Measurements from ENCODE around the gene FOSL2. TPM values are rescaled to one million over a fixed set of nuclear protein-coding genes. Genes with fewer than 3 reads are reported as not detected.
A peak's percentile ranks its signal among the peaks of the same experiment; 100 is the strongest.

The FOSL2 gene
- total RNA-seq, 1 donor from 2014 or later = 10.4 TPM

DNA sequence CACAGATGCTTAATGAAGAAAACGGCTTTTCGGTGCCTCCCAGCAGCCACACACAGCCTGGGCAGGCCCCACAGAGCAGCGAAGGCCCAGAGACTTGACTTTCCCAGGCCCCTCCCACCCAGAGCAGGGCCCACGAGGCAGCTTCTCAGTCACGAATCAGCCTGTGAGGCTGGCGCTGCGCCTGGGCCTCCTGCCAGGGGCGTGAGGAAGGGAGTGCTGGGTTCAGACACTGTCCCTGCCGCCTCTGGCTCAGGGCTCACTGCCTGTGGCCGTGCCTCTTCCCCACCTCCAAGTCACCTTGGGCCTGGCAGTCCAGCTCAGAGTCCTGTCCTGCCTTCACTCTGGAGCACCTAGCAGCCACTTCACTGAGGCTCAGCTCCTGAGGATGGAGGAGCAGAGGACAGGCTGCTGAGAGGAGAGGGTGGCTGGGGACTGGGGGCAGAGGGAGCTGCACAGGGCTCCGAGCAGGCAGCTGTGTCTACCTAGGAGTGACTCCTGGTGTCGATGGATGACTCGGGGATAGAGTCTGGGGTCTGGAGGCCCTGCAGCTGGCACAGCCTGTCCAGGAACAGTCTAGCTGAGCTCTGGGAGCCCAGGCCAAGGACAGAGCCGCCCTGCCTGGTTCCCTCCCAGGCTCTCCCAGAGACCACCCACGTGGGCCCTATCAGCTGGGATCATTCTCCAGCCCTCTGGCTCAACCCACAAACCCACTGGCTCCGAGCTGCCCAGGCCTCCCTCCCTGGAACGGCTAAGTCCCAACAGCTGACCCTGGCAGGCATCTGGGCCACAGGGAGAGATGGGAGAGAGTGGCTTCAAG is 36.4 kb upstream of the FOSL2 start:
- Histone ChIP-seq H3K4me3 (ENCODE audit: low read length in 3 of 3) (peak overlapping the region in 2 of 3 donors; percentile 9 to 45), H3K27ac (ENCODE audit: low read depth, low read length) (peak overlapping the region; percentile 83), H3K27me3 (ENCODE audit: control insufficient read depth in 3 of 3, insufficient read depth in 3 of 3, low read length in 3 of 3) (no peaks in the 10 kb centered on the region), H3K9ac (ENCODE audit: low read depth in 1 of 3, low read length in 3 of 3) (peak overlapping the region; percentile 51 to 73 (median 65)), H3K36me3 (ENCODE audit: control insufficient read depth in 3 of 3, insufficient read depth in 3 of 3, low read length in 3 of 3) (no peaks in the 10 kb centered on the region), H3K9me3 (ENCODE audit: control insufficient read depth in 3 of 3, low read length in 3 of 3) (no peaks in the 10 kb centered on the region), H3K4me1 (ENCODE audit: control insufficient read depth in 3 of 3, insufficient read depth in 3 of 3, low read length in 3 of 3) (peaks cover 16 to 51% (median 21%) of the 10 kb centered on the region in 3 donors)

DNA sequence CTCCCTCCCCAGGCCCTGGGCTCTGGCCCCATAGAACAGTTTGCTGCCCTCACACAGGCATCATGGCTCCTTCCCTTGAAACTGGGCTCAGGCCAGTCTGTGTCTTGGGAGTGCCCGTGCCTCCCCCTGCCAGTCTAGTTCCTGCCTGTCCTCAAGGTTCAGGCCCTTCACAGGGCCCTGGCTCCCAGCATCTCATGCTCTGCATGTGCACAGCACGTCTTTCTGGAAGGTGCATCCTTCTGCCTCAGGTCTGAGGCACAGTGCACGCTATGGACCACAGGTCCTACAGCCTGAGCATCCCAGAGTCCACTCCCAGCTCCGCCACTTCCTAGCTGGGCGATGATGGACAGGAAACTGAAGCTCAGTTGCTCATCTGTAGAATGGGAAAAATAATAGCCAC is 35.6 kb upstream of the FOSL2 start:
- no peak overlapping the region for H3K4me3 ChIP-seq (ENCODE audit: low read length in 3 of 3)
- H3K9ac ChIP-seq (ENCODE audit: low read depth in 1 of 3, low read length in 3 of 3) = peak overlapping the region in 2 of 3 donors; percentile 59 to 73
- H3K27me3 ChIP-seq (ENCODE audit: control insufficient read depth in 3 of 3, insufficient read depth in 3 of 3, low read length in 3 of 3) = no peaks in the 10 kb centered on the region
- H3K9me3 ChIP-seq (ENCODE audit: control insufficient read depth in 3 of 3, low read length in 3 of 3) = no peaks in the 10 kb centered on the region
- no peaks in the 10 kb centered on the region for H3K36me3 ChIP-seq (ENCODE audit: control insufficient read depth in 3 of 3, insufficient read depth in 3 of 3, low read length in 3 of 3)
- peak overlapping the region; percentile 83 for H3K27ac ChIP-seq (ENCODE audit: low read depth, low read length)
- peaks cover 16 to 49% (median 21%) of the 10 kb centered on the region in 3 donors for H3K4me1 ChIP-seq (ENCODE audit: control insufficient read depth in 3 of 3, insufficient read depth in 3 of 3, low read length in 3 of 3)

DNA sequence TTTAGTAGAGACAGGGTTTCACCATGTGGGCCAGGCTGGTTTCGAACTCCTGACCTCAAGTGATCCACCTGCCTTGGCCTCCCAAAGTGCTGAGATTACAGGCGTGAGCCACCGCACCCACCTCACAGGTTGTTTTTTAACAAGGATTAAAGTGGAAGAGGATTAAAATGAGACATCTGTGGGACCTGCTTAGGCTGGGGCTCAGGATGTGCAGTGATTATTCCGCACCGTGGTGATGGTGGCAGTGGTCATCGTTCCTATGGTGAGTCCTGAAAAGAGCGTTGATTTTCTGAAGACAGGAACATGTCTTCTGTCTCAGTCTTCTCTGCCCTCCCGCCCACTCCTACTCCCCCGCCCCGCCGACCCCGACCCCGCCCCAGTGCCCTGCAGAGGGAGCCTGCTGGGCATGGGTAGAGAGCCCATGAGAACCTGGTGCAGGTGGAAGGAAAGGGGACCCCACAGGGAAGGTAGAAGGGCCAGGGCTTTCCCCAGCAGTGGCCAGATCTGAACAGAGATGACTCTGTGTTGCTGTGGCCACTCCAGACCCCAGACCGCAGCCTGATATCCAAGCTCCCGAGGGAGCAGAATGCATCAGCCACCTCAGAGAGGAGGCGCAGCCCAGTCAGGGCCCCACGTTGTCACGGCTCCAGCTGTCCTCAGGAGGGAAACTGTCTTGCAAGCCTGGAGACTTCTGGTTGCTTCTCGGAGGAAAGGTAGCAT is 34.5 kb upstream of the FOSL2 start:
- Histone ChIP-seq H3K4me1 (ENCODE audit: control insufficient read depth in 3 of 3, insufficient read depth in 3 of 3, low read length in 3 of 3) (peaks cover 16 to 46% (median 21%) of the 10 kb centered on the region in 3 donors), H3K27me3 (ENCODE audit: control insufficient read depth in 3 of 3, insufficient read depth in 3 of 3, low read length in 3 of 3) (no peaks in the 10 kb centered on the region), H3K27ac (ENCODE audit: low read depth, low read length) (no peak overlapping the region), H3K36me3 (ENCODE audit: control insufficient read depth in 3 of 3, insufficient read depth in 3 of 3, low read length in 3 of 3) (no peaks in the 10 kb centered on the region), H3K9me3 (ENCODE audit: control insufficient read depth in 3 of 3, low read length in 3 of 3) (no peaks in the 10 kb centered on the region), H3K9ac (ENCODE audit: low read depth in 1 of 3, low read length in 3 of 3) (no peak overlapping the region), H3K4me3 (ENCODE audit: low read length in 3 of 3) (no peak overlapping the region)

DNA sequence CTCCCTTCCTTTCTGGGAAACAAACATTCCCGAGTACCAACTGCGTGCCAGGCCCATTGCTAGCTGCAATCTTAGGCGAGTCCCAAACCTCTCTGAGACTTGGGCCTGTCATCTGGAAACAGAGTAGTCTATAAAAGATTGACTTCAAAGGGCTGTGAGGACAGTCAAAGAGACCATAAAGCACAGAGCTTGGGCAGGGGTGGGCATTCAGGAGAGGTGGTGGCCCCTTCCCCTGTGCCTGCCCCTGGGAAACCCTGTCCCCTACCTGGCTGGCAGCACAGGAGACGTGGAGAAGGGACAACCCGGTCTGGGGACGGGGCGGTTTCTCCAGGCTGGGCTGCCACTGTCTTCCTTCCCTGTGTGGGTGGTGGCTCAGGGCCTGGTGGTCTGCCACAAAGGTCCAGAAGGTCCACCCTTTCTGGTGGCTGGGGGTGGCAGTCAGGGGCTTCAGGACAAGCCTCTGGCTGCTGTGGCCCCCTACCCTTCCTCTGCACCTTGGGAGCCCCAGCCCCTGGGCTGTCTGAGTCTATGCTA is 33.9 kb upstream of the FOSL2 start:
- Histone ChIP-seq H3K27ac (ENCODE audit: low read depth, low read length) (no peak overlapping the region), H3K9me3 (ENCODE audit: control insufficient read depth in 3 of 3, low read length in 3 of 3) (no peaks in the 10 kb centered on the region), H3K4me3 (ENCODE audit: low read length in 3 of 3) (no peak overlapping the region), H3K36me3 (ENCODE audit: control insufficient read depth in 3 of 3, insufficient read depth in 3 of 3, low read length in 3 of 3) (no peaks in the 10 kb centered on the region), H3K27me3 (ENCODE audit: control insufficient read depth in 3 of 3, insufficient read depth in 3 of 3, low read length in 3 of 3) (no peaks in the 10 kb centered on the region), H3K4me1 (ENCODE audit: control insufficient read depth in 3 of 3, insufficient read depth in 3 of 3, low read length in 3 of 3) (peaks cover 16 to 49% (median 21%) of the 10 kb centered on the region in 3 donors), H3K9ac (ENCODE audit: low read depth in 1 of 3, low read length in 3 of 3) (no peak overlapping the region)

DNA sequence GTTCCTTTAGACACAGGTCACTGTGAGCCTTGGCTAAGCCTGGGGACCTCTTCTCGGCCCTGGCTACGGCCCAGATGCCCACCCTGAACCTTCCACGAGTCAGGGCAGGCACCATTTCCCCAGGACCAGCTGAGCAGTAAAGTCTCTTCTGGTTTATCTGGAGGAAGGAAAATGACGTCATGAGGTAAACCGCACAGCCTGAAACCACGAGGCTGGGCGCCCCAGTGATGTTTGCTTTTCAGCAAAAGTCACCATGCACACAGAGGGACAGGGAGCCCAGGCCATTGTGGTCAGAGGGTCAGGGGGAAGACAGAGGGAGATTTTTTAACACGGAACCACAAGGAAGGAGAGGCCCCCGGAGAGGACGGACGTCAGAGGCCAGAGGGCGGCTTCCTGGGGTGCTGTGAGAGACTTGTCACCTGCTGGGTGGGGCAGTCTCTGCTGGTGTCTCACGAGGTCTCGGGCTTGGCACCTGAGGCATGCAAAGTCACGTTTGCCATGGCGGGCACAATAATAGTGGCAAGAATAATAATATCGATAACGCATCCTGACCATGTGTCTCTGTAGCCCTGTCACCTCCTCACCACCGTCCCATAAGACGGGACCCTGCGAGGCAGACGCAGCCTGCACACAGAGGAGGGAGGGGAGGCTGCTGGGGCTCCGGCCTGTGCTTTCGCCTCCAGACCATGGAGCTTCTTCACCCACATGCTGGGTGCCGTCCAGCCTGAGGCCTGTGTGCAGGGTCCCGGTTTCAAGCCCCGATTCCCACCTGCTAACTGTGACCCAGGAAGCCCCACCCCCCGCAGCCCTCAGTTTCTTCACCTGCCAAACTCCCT is 33.2 kb upstream of the FOSL2 start:
- Histone ChIP-seq H3K4me3 (ENCODE audit: low read length in 3 of 3) (no peak overlapping the region), H3K4me1 (ENCODE audit: control insufficient read depth in 3 of 3, insufficient read depth in 3 of 3, low read length in 3 of 3) (peaks cover 17 to 55% (median 21%) of the 10 kb centered on the region in 3 donors), H3K27ac (ENCODE audit: low read depth, low read length) (no peak overlapping the region), H3K36me3 (ENCODE audit: control insufficient read depth in 3 of 3, insufficient read depth in 3 of 3, low read length in 3 of 3) (no peaks in the 10 kb centered on the region), H3K9ac (ENCODE audit: low read depth in 1 of 3, low read length in 3 of 3) (peak overlapping the region in 1 of 3 donors; percentile 14), H3K27me3 (ENCODE audit: control insufficient read depth in 3 of 3, insufficient read depth in 3 of 3, low read length in 3 of 3) (no peaks in the 10 kb centered on the region), H3K9me3 (ENCODE audit: control insufficient read depth in 3 of 3, low read length in 3 of 3) (no peaks in the 10 kb centered on the region)

DNA sequence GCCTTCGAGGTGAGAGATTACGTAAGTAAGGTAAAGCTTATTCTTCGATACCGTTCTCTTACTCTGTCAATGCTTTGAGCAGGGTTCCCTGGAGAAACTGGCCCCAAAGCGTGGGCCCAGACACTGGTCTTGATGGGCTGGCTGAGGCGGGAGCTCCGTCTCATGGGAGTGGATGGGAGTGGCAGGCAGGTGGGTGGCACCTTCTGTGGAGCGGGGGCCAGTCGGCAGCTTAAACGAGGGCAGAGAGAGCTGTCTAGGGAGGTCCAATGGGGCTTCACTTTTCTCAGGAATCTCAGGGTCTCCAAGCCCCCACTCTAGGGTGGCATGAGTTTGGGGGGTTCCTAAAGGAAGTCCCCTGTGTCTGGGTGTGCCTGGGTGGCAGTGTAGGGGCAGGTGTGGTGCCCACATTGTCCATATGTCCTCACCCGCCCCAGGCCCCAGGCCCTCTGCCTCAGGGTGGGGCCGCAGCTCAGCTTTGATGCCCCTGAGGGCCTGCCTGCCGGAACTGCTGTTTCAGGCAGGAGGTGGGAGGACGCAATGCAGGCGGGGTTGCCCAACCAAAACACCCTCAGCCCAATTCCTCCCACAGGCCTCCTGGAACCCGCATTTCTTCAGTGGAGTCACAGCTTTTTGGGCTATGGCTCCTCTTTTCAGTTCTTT is 32.5 kb upstream of the FOSL2 start:
- Histone ChIP-seq H3K27ac (ENCODE audit: low read depth, low read length) (no peak overlapping the region), H3K27me3 (ENCODE audit: control insufficient read depth in 3 of 3, insufficient read depth in 3 of 3, low read length in 3 of 3) (no peaks in the 10 kb centered on the region), H3K9ac (ENCODE audit: low read depth in 1 of 3, low read length in 3 of 3) (peak overlapping the region in 2 of 3 donors; percentile 3 to 14), H3K4me3 (ENCODE audit: low read length in 3 of 3) (no peak overlapping the region), H3K36me3 (ENCODE audit: control insufficient read depth in 3 of 3, insufficient read depth in 3 of 3, low read length in 3 of 3) (no peaks in the 10 kb centered on the region), H3K4me1 (ENCODE audit: control insufficient read depth in 3 of 3, insufficient read depth in 3 of 3, low read length in 3 of 3) (peaks cover 24 to 60% (median 26%) of the 10 kb centered on the region in 3 donors), H3K9me3 (ENCODE audit: control insufficient read depth in 3 of 3, low read length in 3 of 3) (no peaks in the 10 kb centered on the region)

DNA sequence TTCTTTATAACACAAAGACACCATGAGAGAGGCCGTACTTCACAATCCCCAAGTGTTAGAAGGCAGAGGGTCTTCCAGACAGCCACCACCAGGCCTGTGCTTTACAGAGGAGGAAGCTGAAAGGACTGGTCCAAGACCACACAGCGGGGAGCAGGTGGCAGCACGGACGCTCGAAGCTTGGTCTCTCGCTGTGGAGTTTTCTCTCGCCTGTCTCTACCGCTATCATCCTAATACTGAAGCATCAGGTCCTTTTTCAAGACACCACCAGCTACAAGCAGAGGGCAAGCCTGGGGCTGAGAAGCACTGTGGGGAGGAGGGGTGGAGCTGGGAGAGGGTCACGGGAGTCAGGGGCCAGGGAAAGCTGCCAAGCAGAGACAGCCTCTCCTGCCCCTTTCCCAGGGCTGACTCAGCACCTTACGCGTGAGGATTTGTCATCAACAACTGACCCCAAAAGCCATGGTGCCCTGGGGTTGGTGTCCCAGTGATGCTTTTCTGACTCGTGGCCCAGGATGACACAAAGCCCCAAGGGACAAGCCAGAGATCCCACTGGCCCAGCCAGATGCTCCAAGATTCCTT is 31.9 kb upstream of the FOSL2 start:
- no peak overlapping the region for H3K27ac ChIP-seq (ENCODE audit: low read depth, low read length)
- H3K4me1 ChIP-seq (ENCODE audit: control insufficient read depth in 3 of 3, insufficient read depth in 3 of 3, low read length in 3 of 3) = peaks cover 24 to 60% (median 25%) of the 10 kb centered on the region in 3 donors
- no peak overlapping the region for H3K4me3 ChIP-seq (ENCODE audit: low read length in 3 of 3)
- peak overlapping the region in 1 of 3 donors; percentile 14 for H3K9ac ChIP-seq (ENCODE audit: low read depth in 1 of 3, low read length in 3 of 3)
- no peaks in the 10 kb centered on the region for H3K27me3 ChIP-seq (ENCODE audit: control insufficient read depth in 3 of 3, insufficient read depth in 3 of 3, low read length in 3 of 3)
- no peaks in the 10 kb centered on the region for H3K9me3 ChIP-seq (ENCODE audit: control insufficient read depth in 3 of 3, low read length in 3 of 3)
- H3K36me3 ChIP-seq (ENCODE audit: control insufficient read depth in 3 of 3, insufficient read depth in 3 of 3, low read length in 3 of 3) = no peaks in the 10 kb centered on the region

DNA sequence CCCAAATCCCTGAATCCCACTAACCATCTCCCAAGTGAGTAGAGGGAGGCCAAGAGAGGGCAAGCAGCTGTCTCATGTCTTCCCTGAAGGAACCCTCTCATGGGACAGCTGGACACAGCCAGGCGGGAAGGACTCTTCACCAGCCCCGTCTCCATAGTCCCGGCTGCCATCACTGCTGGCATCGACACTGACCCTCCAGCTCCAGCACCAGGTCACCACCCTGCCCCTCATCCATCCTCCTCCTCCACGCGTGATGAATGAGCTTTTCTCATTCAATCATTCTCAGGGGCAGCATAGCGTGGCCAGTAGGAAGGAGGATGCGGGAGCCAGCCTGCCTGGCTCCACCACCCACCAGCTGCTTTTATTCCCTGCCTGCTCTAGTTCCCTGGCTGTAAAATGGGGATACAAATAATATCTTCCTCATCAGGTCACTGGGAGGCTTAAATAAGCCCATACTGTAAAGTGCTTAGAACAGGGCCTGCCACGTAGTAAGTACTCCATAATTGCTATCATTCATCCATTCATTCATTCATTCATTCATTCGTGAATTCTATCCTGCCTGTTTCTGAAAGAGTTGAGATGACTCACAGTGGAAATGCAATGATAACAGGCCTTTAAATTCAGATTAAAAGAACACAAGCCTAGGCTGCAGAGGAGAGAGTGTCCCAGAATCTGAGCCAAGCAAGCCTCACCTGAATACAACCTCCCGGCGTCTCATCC is 30.5 kb upstream of the FOSL2 start:
- H3K9ac ChIP-seq (ENCODE audit: low read depth in 1 of 3, low read length in 3 of 3) = no peak overlapping the region
- no peaks in the 10 kb centered on the region for H3K36me3 ChIP-seq (ENCODE audit: control insufficient read depth in 3 of 3, insufficient read depth in 3 of 3, low read length in 3 of 3)
- H3K4me1 ChIP-seq (ENCODE audit: control insufficient read depth in 3 of 3, insufficient read depth in 3 of 3, low read length in 3 of 3) = peaks cover 13 to 55% (median 17%) of the 10 kb centered on the region in 3 donors
- no peaks in the 10 kb centered on the region for H3K27me3 ChIP-seq (ENCODE audit: control insufficient read depth in 3 of 3, insufficient read depth in 3 of 3, low read length in 3 of 3)
- no peak overlapping the region for H3K4me3 ChIP-seq (ENCODE audit: low read length in 3 of 3)
- H3K27ac ChIP-seq (ENCODE audit: low read depth, low read length) = no peak overlapping the region
- H3K9me3 ChIP-seq (ENCODE audit: control insufficient read depth in 3 of 3, low read length in 3 of 3) = no peaks in the 10 kb centered on the region
